Osteoblast (primary cell): ENCODE measurements around the gene PTPRN2. TPM values are rescaled to one million over a fixed set of nuclear protein-coding genes. Genes with fewer than 3 reads are reported as not detected.

Source experiments
- DNase-seq: peaks from one replicate; pipeline ENCODE4 v3.0.0; 2011; ENCODE audit warnings: low spot score, mixed read lengths; ENCODE audit not compliant: insufficient read length; ENCODE audit errors: missing footprints
- H2AFZ ChIP-seq: 2 replicates; pipeline ENCODE4 v1.6.0; 2011; ENCODE audit warnings: mild to moderate bottlenecking, low read length
- H3K27ac ChIP-seq: 2 replicates; pipeline ENCODE4 v1.5.1; 2011; ENCODE audit warnings: mild to moderate bottlenecking, low read depth, low read length, moderate library complexity
- H3K27me3 ChIP-seq: 2 replicates; pipeline ENCODE4 v1.6.0; 2012; ENCODE audit warnings: mild to moderate bottlenecking, control low read depth, inconsistent platforms, low read length, moderate library complexity; ENCODE audit not compliant: insufficient read depth
- H3K36me3 ChIP-seq: 2 replicates; pipeline ENCODE4 v1.5.1; 2011; ENCODE audit warnings: mild to moderate bottlenecking, low read length, control low read depth, moderate library complexity; ENCODE audit not compliant: insufficient read depth
- H3K4me1 ChIP-seq: 2 replicates; pipeline ENCODE4 v1.5.1; 2011; ENCODE audit warnings: mild to moderate bottlenecking, low read length, control low read depth, moderate library complexity; ENCODE audit not compliant: insufficient read depth
- H3K4me2 ChIP-seq: 2 replicates; pipeline ENCODE4 v1.6.0; 2011; ENCODE audit warnings: mild to moderate bottlenecking, low read length; ENCODE audit not compliant: insufficient read depth
- H3K4me3 ChIP-seq: fragments of 200-600 bp; sonication (generic); 3 replicates; pipeline ENCODE4 v1.5.1; 2012; ENCODE audit warnings: mild to moderate bottlenecking, low read length, inconsistent platforms; ENCODE audit not compliant: insufficient read depth
- H3K79me2 ChIP-seq: 2 replicates; pipeline ENCODE4 v1.6.0; 2012; ENCODE audit warnings: mild to moderate bottlenecking, low read length, control low read depth, inconsistent platforms; ENCODE audit not compliant: insufficient read depth
- H3K9me3 ChIP-seq: 2 replicates; pipeline ENCODE4 v1.5.1; 2011; ENCODE audit warnings: low read depth, low read length, control low read depth
- H4K20me1 ChIP-seq: 2 replicates; pipeline ENCODE4 v1.6.0; 2012; ENCODE audit warnings: mild to moderate bottlenecking, low read length, control low read depth; ENCODE audit not compliant: insufficient read depth
- CTCF ChIP-seq: IDR thresholded peaks from 2 replicates; pipeline ENCODE4 v1.5.1; 2011; ENCODE audit warnings: mild to moderate bottlenecking, low read depth, low read length, moderate library complexity; ENCODE audit errors: extremely low read depth
- total RNA-seq: library from RNA; depleted of rRNA; stranded (reverse); fragments of >200 nt; gene quantifications from 2 replicates; pipeline ENCODE4 v1.2.3, GENCODE V29; 2012

Gene PTPRN2
- total RNA-seq, 1 donor, result 0.36 TPM

GRCh38 chr7:157813741-157814661 lies 773.6 kb downstream of the PTPRN2 start:
- no peaks in the 10 kb centered on the region for H3K27me3 ChIP-seq
- H4K20me1 ChIP-seq, result no peaks in the 10 kb centered on the region
- no peak overlapping the region for H3K27ac ChIP-seq
- no peaks in the 10 kb centered on the region for H3K36me3 ChIP-seq
- no peak for DNase-seq
- TF ChIP-seq CTCF, result no peak
- no peak overlapping the region for H2AFZ ChIP-seq
- H3K4me1 ChIP-seq, result no peaks in the 10 kb centered on the region
- H3K4me2 ChIP-seq, result no peak overlapping the region
- H3K79me2 ChIP-seq, result no peaks in the 10 kb centered on the region
- no peaks in the 10 kb centered on the region for H3K9me3 ChIP-seq
- no peak overlapping the region for H3K4me3 ChIP-seq

GRCh38 chr7:157813053-157813452 lies 774.6 kb downstream of the PTPRN2 start:
- no peaks in the 10 kb centered on the region for H3K4me1 ChIP-seq
- H3K79me2 ChIP-seq, result no peaks in the 10 kb centered on the region
- no peak overlapping the region for H3K4me2 ChIP-seq
- TF ChIP-seq CTCF, result no peak
- H3K27ac ChIP-seq, result no peak overlapping the region
- H4K20me1 ChIP-seq, result no peaks in the 10 kb centered on the region
- no peak overlapping the region for H3K4me3 ChIP-seq
- H3K27me3 ChIP-seq, result no peaks in the 10 kb centered on the region
- no peak for DNase-seq
- no peaks in the 10 kb centered on the region for H3K36me3 ChIP-seq
- H3K9me3 ChIP-seq, result no peaks in the 10 kb centered on the region
- H2AFZ ChIP-seq, result no peak overlapping the region

- Histone ChIP-seq H3K4me1 (no peaks in the 10 kb centered on the region), H2AFZ (no peak overlapping the region), H4K20me1 (no peaks in the 10 kb centered on the region), H3K36me3 (no peaks in the 10 kb centered on the region), H3K79me2 (no peaks in the 10 kb centered on the region), H3K4me2 (no peak overlapping the region), H3K4me3 (no peak overlapping the region), H3K9me3 (peaks cover 3% of the 10 kb centered on the region), H3K27me3 (no peaks in the 10 kb centered on the region), H3K27ac (no peak overlapping the region)
- TF ChIP-seq CTCF, result no peak
- DNase-seq, result no peak
These were observed 775.7 kb downstream of the PTPRN2 start for GRCh38 chr7:157811946-157812345.
